B cell (primary cell): ENCODE results near the gene SNRPD2.

Experiments
- EZH2 ChIP-seq: IDR thresholded peaks from 2 replicates; pipeline ENCODE4 v1.6.1; 2012; ENCODE audit warnings: borderline replicate concordance, low read depth, mild to moderate bottlenecking, moderate library complexity, low read length; ENCODE audit not compliant: insufficient read depth, poor library complexity, severe bottlenecking
- TF ChIP-seq, protein P1 (sequence below): fragments of 200-600 bp; IDR thresholded peaks from one replicate; pipeline ENCODE4 v1.8.0; 2022; ENCODE audit warnings: antibody characterized with exemption, mild to moderate bottlenecking

DNA sequence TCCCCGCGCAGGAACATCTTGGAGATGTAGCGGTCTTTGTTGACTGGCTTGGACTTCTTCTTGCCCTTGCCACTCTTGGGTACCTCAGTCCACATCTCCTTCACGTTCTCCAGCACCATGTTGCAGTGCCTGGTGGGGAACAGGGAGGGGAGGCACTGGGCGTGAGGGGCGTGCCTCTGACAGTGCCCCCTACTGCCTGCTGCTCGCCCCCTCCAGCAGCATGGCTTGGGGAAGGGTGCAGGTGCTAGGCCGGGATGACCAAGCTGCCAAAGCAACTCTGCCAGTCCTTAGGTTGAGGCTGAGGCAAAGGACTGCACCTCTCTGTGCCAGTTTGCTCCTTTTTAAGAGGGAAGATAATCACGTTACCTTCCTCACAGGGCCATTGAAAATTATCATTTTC is 4.2 kb downstream of the SNRPD2 start:
- TF ChIP-seq, protein P1, sequence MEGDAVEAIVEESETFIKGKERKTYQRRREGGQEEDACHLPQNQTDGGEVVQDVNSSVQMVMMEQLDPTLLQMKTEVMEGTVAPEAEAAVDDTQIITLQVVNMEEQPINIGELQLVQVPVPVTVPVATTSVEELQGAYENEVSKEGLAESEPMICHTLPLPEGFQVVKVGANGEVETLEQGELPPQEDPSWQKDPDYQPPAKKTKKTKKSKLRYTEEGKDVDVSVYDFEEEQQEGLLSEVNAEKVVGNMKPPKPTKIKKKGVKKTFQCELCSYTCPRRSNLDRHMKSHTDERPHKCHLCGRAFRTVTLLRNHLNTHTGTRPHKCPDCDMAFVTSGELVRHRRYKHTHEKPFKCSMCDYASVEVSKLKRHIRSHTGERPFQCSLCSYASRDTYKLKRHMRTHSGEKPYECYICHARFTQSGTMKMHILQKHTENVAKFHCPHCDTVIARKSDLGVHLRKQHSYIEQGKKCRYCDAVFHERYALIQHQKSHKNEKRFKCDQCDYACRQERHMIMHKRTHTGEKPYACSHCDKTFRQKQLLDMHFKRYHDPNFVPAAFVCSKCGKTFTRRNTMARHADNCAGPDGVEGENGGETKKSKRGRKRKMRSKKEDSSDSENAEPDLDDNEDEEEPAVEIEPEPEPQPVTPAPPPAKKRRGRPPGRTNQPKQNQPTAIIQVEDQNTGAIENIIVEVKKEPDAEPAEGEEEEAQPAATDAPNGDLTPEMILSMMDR: no peak
- no peak for TF ChIP-seq EZH2
